GM10266 (cell line): ENCODE data around the gene CDS2.

Source experiments
- DNase-seq: peaks from one replicate; pipeline ENCODE4 v3.0.0; 2012; ENCODE audit errors: extremely low spot score
- CTCF ChIP-seq: IDR thresholded peaks from 2 replicates; pipeline ENCODE4 v1.5.1; 2012; ENCODE audit warnings: mild to moderate bottlenecking, low read depth; ENCODE audit not compliant: control insufficient read depth, insufficient read depth; ENCODE audit errors: missing control alignments

CDS2 gene

GRCh38 chr20:5205348-5206210 is 78.8 kb downstream of the CDS2 start:
- TF ChIP-seq CTCF, result peak; percentile 89
- DNase-seq, result peak; percentile 71

GRCh38 chr20:5207138-5207537 is 80.3 kb downstream of the CDS2 start:
- no peak for TF ChIP-seq CTCF
- DNase-seq, result no peak

- no peak for DNase-seq
- no peak for TF ChIP-seq CTCF
Measured at GRCh38 chr20:5211803-5212714, 85.3 kb downstream of the CDS2 start.

- TF ChIP-seq CTCF, result no peak
- DNase-seq, result no peak
Measured at GRCh38 chr20:5212907-5213487, 86.2 kb downstream of the CDS2 start.

DNA sequence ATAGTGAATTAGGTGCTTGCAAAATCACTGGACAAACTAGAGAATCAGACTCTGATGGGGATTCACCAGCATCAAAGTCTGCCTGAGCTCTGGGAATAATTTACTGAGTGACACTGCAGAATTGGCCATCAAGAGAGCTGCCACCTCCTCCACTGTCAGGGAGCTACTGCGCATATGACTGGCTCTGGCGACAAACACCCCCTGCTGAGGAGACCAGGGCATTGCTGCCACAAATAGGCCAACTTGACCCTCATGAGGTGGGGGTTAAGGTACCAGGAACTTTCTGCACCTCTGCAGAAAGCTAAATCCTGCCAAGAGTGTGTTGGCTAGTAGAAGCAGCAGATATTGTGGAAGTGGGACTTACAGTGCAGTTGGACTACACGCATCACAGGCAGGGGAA is 88.0 kb downstream of the CDS2 start:
- DNase-seq, result no peak
- TF ChIP-seq CTCF, result no peak

- no peak for TF ChIP-seq CTCF
- DNase-seq, result no peak
Measured at GRCh38 chr20:5215672-5216304, 89.0 kb downstream of the CDS2 start.
